HG03457 (cell line): Measurements from ENCODE around the gene RABL2A.
"Not testable (repeated sequence)": the region's sequence is repeated elsewhere in the genome, so short reads cannot be mapped to it uniquely, and the experiment has no call there.

ENCODE experiments used
- ATAC-seq: cut with Tn5 transposase; IDR thresholded peaks from one replicate; pipeline ENCODE4 v1.9.1; 2021; ENCODE audit warnings: moderate number of reproducible peaks; ENCODE audit not compliant: unreplicated experiment

RABL2A gene

DNA sequence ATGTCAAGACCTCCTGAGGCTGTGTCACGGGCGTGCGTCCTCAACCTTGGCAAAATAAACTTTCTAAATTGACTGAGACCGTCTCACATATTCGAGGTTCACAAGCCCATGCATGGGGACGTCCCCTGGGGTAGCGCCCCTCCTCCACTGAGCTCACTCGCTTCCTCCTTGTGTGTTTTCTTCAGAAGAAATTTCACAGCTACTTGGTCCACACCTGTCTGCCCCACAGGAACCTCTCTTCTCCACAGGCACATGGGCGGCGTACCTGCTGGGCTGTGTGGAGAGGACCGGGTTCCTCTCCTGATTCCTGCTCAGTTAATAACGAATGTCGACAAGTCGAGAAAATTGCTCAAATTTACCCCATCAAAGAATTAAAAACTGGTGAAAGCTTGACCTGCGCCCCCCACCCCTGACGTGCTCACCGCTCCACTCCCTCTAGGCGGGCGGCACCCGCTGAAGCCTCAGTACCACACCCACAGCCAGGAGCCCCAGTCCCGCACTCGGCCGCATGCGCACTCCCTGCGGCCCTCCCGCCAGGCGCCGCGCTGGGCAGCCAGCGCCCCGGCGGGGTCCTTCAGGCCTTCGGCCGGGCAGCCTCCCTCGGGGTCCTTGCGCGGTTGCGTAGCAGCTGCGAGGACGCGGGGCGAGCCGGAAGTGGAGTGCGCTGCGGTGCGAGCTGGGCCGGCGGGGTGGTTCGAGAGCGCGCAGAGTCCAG is at the start of gene RABL2A:
TSS of gene RABL2A (plus strand) at position 651 of the 715 bp plus-strand sequence. CDS start 1,341 bp downstream, outside the sequence.
- ATAC-seq, result peak; percentile 90

- not testable (repeated sequence) for ATAC-seq
Measured at GRCh38 chr2:113578508-113578907, 48.6 kb upstream of the RABL2A start.

GRCh38 chr2:113582473-113582872 is 44.6 kb upstream of the RABL2A start:
- not testable (repeated sequence) for ATAC-seq

DNA sequence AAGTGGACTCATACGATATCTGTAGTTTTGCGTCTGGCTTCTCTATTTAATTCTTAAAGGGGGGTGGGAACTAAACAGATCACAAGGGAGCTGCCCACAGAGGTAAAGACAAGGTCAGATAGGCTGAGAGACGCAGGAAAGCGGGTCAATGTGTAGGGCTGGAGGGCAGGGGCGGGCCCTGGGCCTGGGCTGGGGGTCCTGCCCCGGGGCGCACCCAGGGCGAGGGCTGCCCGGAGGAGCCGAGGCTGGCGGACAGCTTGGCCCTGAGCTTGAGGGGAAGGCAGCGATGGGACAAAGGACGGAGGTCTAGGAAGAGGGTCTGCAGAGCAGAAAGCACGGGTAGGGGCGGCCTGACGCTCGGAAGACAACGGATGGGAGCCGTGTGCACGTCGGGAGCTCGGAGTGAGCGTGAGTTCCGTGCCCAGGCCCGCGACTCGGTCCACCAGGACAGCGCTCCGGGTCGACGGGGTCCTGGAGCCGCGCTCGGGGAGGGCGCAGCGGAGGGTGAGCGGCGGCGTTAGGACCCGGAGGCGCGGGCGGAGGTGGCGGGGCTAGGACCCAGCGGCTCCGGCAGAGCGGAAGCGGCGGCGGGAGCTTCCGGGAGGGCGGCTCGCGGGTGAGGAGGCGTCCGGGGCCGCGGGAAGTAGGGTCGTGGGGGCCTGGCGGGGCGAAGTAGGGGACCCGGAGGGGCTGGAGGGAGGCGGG is 43.4 kb upstream of the RABL2A start:
- not testable (repeated sequence) for ATAC-seq

GRCh38 chr2:113584311-113585092 is 42.6 kb upstream of the RABL2A start:
- ATAC-seq, result not testable (repeated sequence)

DNA sequence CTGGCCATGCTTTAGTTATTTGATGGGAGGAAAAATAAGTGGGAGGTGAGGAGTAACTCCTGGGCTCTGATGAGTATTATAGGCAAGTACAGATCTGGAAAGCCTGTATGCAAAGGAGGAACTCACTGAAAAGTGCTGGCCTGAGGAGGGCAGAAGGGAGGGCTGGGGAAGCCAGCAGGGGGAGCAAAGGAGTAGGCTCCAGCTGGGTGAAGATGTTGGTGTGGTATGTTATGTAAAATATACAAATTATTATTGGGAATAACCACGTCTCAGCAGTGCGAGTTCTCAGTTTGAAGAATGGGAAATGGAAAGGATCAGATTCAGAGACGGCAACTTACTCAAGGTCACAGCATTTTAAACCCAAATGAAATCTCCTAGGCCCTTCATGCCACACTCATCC is 39.9 kb upstream of the RABL2A start:
- not testable (repeated sequence) for ATAC-seq

- not testable (repeated sequence) for ATAC-seq
Measured at GRCh38 chr2:113589591-113589990, 37.5 kb upstream of the RABL2A start.

- ATAC-seq, result not testable (repeated sequence)
Measured at GRCh38 chr2:113591926-113592325, 35.1 kb upstream of the RABL2A start.

- ATAC-seq, result not testable (repeated sequence)
Measured at GRCh38 chr2:113593280-113593679, 33.8 kb upstream of the RABL2A start.

DNA sequence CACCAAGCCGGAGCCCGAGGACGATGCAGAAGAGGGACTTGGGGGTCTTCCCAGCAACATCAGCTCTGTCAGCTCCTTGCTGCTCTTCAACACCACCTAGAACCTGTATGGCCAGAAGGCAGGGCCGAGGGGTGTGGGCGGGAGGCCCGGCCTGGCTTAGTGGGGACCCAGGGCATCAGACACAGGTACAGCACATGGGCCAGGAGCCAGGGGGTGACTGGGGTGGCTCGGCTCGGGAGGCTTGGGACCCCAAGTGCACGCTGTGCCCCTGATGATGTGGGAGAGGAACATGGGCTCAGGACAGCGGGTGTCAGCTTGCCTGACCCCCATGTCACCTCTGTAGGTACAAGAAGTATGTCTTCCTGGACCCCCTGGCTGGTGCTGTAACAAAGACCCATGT is 31.3 kb upstream of the RABL2A start:
- ATAC-seq, result not testable (repeated sequence)

GRCh38 chr2:113597164-113597563 is 29.9 kb upstream of the RABL2A start:
- ATAC-seq, result not testable (repeated sequence)

- ATAC-seq, result not testable (repeated sequence)
Measured at GRCh38 chr2:113597572-113597971, 29.5 kb upstream of the RABL2A start.

- not testable (repeated sequence) for ATAC-seq
Measured at GRCh38 chr2:113598180-113598579, 28.9 kb upstream of the RABL2A start.

GRCh38 chr2:113598738-113599137 is 28.3 kb upstream of the RABL2A start:
- not testable (repeated sequence) for ATAC-seq

DNA sequence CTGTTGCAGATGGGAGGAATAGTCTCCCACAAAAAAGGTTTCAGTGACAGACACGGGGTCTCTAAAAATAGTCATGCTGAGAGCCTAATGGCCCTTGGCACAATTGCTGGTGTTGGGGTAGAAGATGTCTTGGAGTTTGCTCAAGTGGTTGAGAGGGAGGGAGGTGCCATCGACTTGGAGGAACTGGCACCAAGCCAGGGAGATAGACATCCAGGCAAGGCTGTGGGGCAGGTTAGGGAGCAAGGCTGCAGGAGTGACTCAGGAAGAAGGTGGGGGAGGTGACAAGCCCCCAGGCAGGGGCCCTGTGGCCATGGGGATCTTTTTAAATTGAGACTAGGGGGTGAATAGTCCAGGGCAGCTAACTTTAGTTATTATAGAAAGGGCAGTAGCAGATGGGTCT is 27.9 kb upstream of the RABL2A start:
- not testable (repeated sequence) for ATAC-seq

DNA sequence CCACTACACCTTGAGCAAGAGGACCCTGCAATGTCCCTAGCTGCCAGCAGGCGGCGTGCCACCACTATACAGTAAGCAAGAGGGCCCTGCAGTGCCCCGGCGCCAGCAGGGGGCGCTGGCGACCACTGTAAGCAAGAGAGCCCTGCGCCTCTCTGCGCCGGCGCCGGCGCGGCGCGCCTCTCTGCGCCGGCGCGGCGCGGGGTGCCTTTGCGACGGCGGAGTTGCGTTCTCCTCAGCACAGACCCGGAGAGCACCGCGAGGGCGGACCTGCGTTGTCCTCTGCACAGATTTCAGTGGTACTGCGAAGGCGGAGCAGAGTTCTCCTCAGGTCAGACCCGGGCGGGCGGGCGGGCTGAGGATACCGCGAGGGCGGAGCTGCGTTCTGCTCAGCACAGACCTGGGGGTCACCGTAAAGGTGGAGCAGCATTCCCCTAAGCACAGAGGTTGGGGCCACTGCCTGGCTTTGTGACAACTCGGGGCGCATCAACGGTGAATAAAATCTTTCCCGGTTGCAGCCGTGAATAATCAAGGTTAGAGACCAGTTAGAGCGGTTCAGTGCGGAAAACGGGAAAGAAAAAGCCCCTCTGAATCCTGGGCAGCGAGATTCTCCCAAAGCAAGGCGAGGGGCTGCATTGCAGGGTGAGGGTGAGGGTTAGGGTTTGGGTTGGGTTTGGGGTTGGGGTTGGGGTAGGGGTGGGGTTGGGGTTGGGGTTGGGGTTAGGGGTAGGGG is 24.9 kb upstream of the RABL2A start:
- not testable (repeated sequence) for ATAC-seq

DNA sequence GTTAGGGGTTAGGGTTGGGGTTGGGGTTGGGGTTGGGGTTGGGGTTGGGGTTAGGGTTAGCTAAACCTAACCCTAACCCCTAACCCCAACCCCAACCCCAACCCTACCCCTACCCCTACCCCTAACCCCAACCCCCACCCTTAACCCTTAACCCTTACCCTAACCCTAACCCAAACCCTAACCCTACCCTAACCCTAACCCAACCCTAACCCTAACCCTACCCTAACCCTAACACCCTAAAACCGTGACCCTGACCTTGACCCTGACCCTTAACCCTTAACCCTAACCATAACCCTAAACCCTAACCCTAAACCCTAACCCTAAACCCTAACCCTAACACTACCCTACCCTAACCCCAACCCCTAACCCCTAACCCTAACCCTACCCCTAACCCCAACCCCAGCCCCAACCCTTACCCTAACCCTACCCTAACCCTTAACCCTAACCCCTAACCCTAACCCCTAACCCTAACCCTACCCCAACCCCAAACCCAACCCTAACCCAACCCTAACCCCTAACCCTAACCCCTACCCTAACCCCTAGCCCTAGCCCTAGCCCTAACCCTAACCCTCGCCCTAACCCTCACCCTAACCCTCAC is 24.1 kb upstream of the RABL2A start:
- ATAC-seq, result no peak

- not testable (repeated sequence) for ATAC-seq
Measured at GRCh38 chr2:113603467-113604084, 23.5 kb upstream of the RABL2A start.

- not testable (repeated sequence) for ATAC-seq
Measured at GRCh38 chr2:113604085-113604477, 23.0 kb upstream of the RABL2A start.

DNA sequence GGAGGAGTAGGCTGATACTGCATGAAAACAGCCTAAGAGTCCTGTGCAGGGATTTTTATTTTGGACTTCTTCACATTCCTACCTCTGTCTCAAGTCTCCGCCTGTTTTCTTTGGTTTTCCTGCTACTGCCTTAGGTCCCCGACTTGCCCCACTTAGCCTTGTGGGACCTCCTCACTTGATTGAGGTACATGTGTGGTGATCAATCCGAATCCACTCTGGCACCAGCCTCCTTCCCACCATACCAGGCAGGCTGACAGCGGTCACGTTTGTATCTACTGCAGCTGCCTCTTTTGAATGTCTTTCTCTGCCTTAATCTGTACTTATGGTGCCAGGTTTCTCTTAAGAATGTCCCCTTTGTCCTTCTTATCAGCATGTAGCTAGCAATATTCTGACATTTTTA is 22.4 kb upstream of the RABL2A start:
- not testable (repeated sequence) for ATAC-seq
